H1 (cell line): ENCODE data around the gene SYNJ1.

ENCODE experiments used
- CTCF ChIP-seq, 3 experiments: IDR thresholded peaks; 1 replicate in 2 of 3; 2 replicates in 1 of 3; pipeline versions ENCODE4 v1.5.1 to v1.6.1; 2011; ENCODE audit warnings: low read length in 3 of 3, mild to moderate bottlenecking in 3 of 3, inconsistent platforms in 2 of 3, low read depth in 1 of 3, moderate library complexity in 1 of 3; ENCODE audit not compliant: insufficient read depth in 1 of 3; ENCODE audit errors: control extremely low read depth in 1 of 3
- EZH2 ChIP-seq: fragments of 200-600 bp; sonication (generic); IDR thresholded peaks from 2 replicates; pipeline ENCODE4 v1.7.1; 2012; ENCODE audit warnings: low read depth, mild to moderate bottlenecking, moderate library complexity, low read length, inconsistent platforms; ENCODE audit not compliant: severe bottlenecking
- POLR2AphosphoS5 ChIP-seq: IDR thresholded peaks from 2 replicates; pipeline ENCODE4 v1.6.1; 2011; ENCODE audit warnings: low read depth, low read length
- TEAD4 ChIP-seq: IDR thresholded peaks from 2 replicates; pipeline ENCODE4 v1.6.1; 2012; ENCODE audit warnings: low read depth, low read length, inconsistent platforms, mixed read lengths
- ZNF274 ChIP-seq: IDR thresholded peaks from 2 replicates; pipeline ENCODE4 v1.7.0; 2012; ENCODE audit warnings: low read length, borderline replicate concordance; ENCODE audit errors: extremely low read depth

GRCh38 chr21:32728456-32728839 is 635 bp upstream of the SYNJ1 start:
- TF ChIP-seq CTCF (IDR thresholded peaks at IDR 0.05; ENCODE audit: control extremely low read depth in 1 of 3, insufficient read depth in 1 of 3, low read depth in 1 of 3, low read length in 3 of 3), result no peak
- TF ChIP-seq POLR2AphosphoS5, result no peak
- no peak for TF ChIP-seq EZH2
- no peak for TF ChIP-seq TEAD4
- no peak for TF ChIP-seq ZNF274
